ENCODE measurements around the gene AK8. TPM values are rescaled to one million over a fixed set of nuclear protein-coding genes. Genes with fewer than 3 reads are reported as not detected.
"Not testable (repeated sequence)": the region's sequence is repeated elsewhere in the genome, so short reads cannot be mapped to it uniquely, and the experiment has no call there.

AK8 gene
- total RNA-seq, 2 experiments from 2014 or later: 0.39 TPM; not detected in 1

DNA sequence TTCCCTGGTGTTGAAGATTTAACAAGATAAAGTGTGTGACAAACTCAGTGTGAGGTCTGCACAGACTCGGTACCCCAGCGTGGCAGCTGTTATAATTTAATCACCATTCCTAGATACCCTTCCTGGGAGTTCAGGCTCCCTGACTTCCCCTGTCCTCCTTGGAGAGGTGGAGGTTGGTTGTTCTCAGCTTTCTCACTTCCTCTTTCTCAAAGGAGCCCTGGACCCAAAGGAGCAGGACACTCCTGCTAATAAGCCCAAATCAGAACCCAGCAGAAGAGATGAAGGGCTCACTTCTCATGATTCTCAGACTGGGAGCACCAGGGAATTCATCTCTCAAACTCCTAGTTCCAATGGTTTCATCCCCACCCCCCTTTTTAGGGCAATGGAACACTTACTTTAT lies 149.6 kb downstream of the AK8 start:
- POLR2A ChIA-PET: no interaction called here
- Mint-ChIP-seq H3K27me3 (ENCODE audit: low read depth) (peaks cover 3% of the 10 kb centered on the region), H3K4me3 (no peak overlapping the region), H3K27ac (no peak overlapping the region), H3K9me3 (ENCODE audit: insufficient read depth) (no peaks in the 10 kb centered on the region), H3K36me3 (ENCODE audit: low read depth) (no peaks in the 10 kb centered on the region), H3K4me1 (ENCODE audit: low read depth) (no peaks in the 10 kb centered on the region)
- no peak for DNase-seq
- CTCF ChIA-PET: no interaction called here
- no peak for ATAC-seq

DNA sequence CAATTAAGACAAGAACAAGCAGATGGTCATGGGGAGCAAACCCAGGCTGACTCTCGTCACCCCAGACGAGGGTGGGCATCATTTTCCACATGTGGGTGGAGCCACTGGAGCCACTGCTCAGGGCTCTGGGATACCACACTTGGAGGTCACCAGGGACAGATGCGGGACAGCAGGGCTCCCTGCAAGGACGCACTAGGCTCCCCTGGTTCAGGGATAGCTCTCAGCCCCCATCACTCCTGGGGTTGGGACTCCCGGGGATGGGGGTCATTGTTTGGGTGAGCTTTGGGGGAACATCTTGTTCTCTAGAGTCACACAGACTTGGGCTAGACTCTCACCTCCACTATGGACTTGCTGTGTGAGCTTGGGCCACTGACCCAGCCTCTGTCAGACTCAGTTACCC lies 150.0 kb downstream of the AK8 start:
- H3K4me1 Mint-ChIP-seq (ENCODE audit: low read depth): no peaks in the 10 kb centered on the region
- no peak overlapping the region for H3K27ac Mint-ChIP-seq
- H3K9me3 Mint-ChIP-seq (ENCODE audit: insufficient read depth): no peaks in the 10 kb centered on the region
- POLR2A ChIA-PET: no interaction called here
- no peak for DNase-seq
- CTCF ChIA-PET: no interaction called here
- no peak for ATAC-seq
- H3K36me3 Mint-ChIP-seq (ENCODE audit: low read depth): no peaks in the 10 kb centered on the region
- H3K27me3 Mint-ChIP-seq (ENCODE audit: low read depth): peaks cover 3% of the 10 kb centered on the region
- no peak overlapping the region for H3K4me3 Mint-ChIP-seq

DNA sequence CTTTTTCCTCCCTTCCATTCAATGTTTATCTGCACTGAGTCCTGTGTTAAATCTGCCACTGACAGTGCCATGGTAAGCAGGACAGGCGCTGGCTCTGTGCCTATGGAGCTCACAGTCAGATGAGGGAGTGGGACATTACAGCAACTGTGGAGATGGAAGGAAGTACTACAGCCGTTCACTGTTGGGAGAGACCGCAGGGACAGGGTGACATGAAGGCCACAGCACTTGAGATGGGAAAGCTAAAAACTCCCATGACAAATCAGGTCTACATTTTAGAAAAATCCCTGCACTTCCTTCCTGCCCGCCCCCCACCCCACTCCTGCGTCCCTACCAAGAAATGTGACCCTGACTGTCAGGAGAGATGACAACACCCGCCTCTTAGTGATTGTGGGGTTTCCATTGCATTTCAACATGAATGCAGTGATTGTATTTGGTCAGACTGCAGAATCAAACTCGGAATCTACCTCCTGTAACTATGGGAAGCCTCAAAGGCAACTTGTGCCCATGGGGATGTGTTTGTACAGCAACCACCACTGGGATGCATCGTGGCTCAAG lies 151.4 kb downstream of the AK8 start:
- ChIA-PET CTCF (no interaction called here), POLR2A (no interaction called here)
- Mint-ChIP-seq H3K27ac (no peak overlapping the region), H3K4me1 (ENCODE audit: low read depth) (no peaks in the 10 kb centered on the region), H3K27me3 (ENCODE audit: low read depth) (peaks cover 3% of the 10 kb centered on the region), H3K36me3 (ENCODE audit: low read depth) (no peaks in the 10 kb centered on the region), H3K9me3 (ENCODE audit: insufficient read depth) (no peaks in the 10 kb centered on the region), H3K4me3 (no peak overlapping the region)
- no peak for DNase-seq
- no peak for ATAC-seq

DNA sequence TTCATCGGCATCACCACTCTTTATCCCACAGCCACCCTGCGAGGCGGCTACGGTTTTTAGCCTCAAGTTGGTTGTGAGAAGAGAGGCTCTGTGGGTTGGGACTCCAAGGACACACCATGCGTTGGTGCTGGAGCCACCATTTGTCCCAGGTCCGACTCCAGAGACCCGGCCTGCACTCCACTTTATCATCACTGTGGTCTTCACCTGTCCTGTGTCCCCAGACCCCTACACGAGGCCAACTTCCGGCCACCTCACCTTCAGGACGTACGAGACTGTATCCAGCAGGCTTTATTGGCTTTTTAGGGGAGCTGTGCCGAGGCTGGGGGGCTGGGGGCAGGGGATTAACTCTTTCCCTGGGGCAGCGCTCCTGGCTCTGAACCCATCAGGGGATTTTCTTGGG lies 152.8 kb downstream of the AK8 start:
- Mint-ChIP-seq H3K4me1 (ENCODE audit: low read depth) (no peaks in the 10 kb centered on the region), H3K9me3 (ENCODE audit: insufficient read depth) (no peaks in the 10 kb centered on the region), H3K27me3 (ENCODE audit: low read depth) (peaks cover 3% of the 10 kb centered on the region), H3K27ac (no peak overlapping the region), H3K4me3 (no peak overlapping the region), H3K36me3 (ENCODE audit: low read depth) (no peaks in the 10 kb centered on the region)
- no peak for DNase-seq
- ATAC-seq: no peak
- POLR2A ChIA-PET: no interaction called here
- CTCF ChIA-PET: no interaction called here

DNA sequence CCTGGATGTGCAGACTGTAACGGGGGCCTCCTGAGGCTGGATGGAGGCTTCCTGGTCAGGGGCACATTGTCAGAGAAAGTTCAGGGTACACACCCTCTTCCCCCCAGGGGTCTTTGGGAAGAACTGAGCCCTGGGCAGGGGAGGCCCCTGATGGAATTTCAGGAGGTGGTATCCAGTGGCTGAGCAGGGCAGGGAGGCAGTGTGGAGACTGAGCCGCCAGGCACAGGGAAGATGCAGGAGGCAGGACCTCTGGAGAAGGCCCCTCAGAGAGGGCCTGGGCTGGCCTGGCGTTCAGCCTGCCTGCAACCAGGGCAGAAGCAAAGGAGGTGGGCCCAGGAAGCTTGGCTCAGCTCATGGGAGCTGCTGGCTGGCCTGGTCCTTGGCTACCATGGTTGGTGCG lies 154.3 kb downstream of the AK8 start:
- no peak for ATAC-seq
- Mint-ChIP-seq H3K36me3 (ENCODE audit: low read depth) (no peaks in the 10 kb centered on the region), H3K27me3 (ENCODE audit: low read depth) (peaks cover 8% of the 10 kb centered on the region), H3K4me1 (ENCODE audit: low read depth) (no peaks in the 10 kb centered on the region), H3K9me3 (ENCODE audit: insufficient read depth) (no peaks in the 10 kb centered on the region), H3K4me3 (no peak overlapping the region), H3K27ac (no peak overlapping the region)
- no peak for DNase-seq
- ChIA-PET CTCF (no interaction called here), POLR2A (no interaction called here)

DNA sequence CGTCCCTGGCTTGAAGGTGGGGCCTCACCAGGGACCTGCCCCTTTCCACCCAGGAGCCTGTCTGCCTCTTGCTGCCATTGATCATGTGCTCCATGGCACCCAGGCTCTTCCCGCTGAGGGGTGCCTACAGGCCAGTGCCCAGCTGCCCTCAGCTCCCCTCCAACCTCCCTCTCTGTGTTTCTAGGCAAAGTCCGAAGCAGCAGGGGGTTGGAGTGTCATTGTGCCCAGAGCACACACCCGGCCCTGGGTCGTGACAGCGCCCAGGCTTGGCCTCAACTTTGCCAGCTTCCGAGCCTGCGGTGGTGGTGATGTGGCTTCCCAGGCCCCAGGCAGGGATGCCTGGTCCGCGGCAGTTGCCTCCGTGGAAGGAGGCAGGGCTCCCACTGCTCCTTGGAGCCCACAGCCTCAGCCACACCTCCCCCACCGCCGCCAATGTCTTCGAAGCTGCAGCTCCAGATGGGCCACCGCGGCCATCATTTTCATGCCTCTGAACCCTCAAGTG lies 155.5 kb downstream of the AK8 start:
- no peak for DNase-seq
- Mint-ChIP-seq H3K4me1 (ENCODE audit: low read depth) (no peaks in the 10 kb centered on the region), H3K9me3 (ENCODE audit: insufficient read depth) (no peaks in the 10 kb centered on the region), H3K27ac (no peak overlapping the region), H3K27me3 (ENCODE audit: low read depth) (peaks cover 20% of the 10 kb centered on the region), H3K4me3 (no peak overlapping the region), H3K36me3 (ENCODE audit: low read depth) (no peaks in the 10 kb centered on the region)
- ATAC-seq: no peak
- ChIA-PET CTCF (interaction anchor here (1.1 kb wide), 1 partner anchor 49 kb away, joined by 3 read pairs; no protein-coding TSS in a partner anchor), POLR2A (no interaction called here)

DNA sequence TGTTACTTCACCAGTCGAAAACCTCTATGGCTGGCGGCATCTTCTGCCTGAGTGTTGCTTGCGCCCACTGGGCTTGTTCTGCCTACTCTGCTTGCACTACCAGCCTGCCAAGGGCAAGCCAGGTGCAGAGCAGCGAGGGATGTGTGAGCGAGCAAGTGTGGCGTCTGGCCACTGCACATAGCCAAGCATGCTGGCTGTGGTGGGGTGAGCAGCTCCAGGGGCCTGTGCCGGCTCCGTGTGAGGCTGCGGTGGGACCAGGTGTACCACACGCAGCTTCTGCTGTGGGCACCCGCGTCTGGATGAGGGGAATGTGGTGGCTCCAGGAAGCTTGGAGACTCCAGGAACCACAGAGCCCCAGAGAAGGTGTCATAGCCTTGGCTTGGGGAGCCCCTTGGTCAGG lies 156.4 kb downstream of the AK8 start:
- CTCF ChIA-PET: no interaction called here
- POLR2A ChIA-PET: no interaction called here
- H3K9me3 Mint-ChIP-seq (ENCODE audit: insufficient read depth): no peaks in the 10 kb centered on the region

DNA sequence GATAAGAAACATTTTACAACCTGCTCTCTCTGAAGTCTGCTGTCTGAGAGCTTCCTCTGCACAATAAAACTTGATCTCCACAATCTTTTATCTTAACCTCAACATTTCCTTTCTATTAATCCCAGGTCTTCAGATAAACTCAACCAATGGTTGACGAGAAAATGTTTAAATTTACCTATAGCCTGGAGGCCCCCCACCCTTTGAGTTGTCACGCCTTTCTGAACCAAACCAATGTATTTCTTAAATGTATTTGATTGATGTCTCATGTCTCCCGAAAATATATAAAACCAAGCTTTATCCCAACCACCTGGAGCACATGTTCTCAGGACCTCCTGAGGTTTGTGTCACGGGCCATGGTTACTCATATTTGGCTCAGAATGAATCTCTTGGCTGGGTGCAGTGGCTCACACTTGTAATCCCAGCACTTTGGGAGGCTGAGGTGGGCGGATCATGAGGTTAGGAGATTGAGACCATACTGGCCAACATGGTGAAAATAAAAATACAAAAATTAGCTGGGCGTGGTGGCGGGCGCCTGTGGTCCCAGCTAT lies 159.6 kb downstream of the AK8 start:
- DNase-seq; H3K4me1 Mint-ChIP-seq (ENCODE audit: low read depth); POLR2A ChIA-PET; H3K4me3 Mint-ChIP-seq; ATAC-seq; H3K9me3 Mint-ChIP-seq (ENCODE audit: insufficient read depth); H3K36me3 Mint-ChIP-seq (ENCODE audit: low read depth); H3K27ac Mint-ChIP-seq: not testable (repeated sequence)
- H3K27me3 Mint-ChIP-seq (ENCODE audit: low read depth): peaks cover 27% of the 10 kb centered on the region
- CTCF ChIA-PET: interaction anchor here (1.4 kb wide), 1 partner anchor 183 kb away, joined by 3 read pairs; no protein-coding TSS in a partner anchor

More for the DNA sequence above, 156.4 kb downstream of the AK8 start:
- Mint-ChIP-seq H3K36me3 (ENCODE audit: low read depth) (no peaks in the 10 kb centered on the region), H3K27me3 (ENCODE audit: low read depth) (peaks cover 27% of the 10 kb centered on the region), H3K4me1 (ENCODE audit: low read depth) (no peaks in the 10 kb centered on the region), H3K4me3 (no peak overlapping the region), H3K27ac (no peak overlapping the region)
- DNase-seq (no peak), ATAC-seq (no peak)

DNA sequence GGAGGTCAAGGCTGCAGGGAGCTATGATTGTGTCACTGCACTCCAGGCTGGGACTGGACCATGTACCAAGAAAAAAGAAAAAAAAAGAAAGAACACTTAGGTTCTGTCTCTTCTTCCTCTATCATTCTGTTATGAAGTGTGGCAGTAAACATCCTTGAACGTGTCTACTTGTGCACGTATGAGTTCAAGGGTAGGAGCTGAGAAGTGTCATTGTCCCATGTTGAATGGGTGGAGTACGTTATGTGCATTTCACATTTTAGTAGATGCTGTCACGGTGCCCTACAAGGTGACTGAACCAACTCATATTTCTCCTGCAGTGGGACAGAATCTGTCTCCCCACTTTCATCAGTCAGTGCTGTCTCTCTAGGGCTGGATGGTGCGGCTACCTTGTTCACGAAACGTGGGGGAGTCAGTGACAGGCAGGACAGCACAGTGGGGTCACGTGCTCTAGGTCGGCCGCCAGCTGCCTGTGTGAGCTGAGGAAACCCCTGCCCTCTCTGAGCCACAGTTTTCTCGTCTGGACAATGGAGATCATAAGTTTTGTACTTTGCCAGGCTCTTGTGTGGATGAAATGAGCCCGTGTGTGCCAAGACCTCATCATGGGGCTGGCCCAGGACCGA lies 160.6 kb downstream of the AK8 start:
- DNase-seq (no peak), ATAC-seq (no peak)
- Mint-ChIP-seq H3K36me3 (ENCODE audit: low read depth) (no peaks in the 10 kb centered on the region), H3K27ac (no peak overlapping the region), H3K4me1 (ENCODE audit: low read depth) (no peaks in the 10 kb centered on the region), H3K27me3 (ENCODE audit: low read depth) (peaks cover 27% of the 10 kb centered on the region), H3K4me3 (no peak overlapping the region), H3K9me3 (ENCODE audit: insufficient read depth) (no peaks in the 10 kb centered on the region)
- ChIA-PET POLR2A (no interaction called here), CTCF (interaction anchor here (1.4 kb wide), 1 partner anchor 184 kb away, joined by 3 read pairs; no protein-coding TSS in a partner anchor)

DNA sequence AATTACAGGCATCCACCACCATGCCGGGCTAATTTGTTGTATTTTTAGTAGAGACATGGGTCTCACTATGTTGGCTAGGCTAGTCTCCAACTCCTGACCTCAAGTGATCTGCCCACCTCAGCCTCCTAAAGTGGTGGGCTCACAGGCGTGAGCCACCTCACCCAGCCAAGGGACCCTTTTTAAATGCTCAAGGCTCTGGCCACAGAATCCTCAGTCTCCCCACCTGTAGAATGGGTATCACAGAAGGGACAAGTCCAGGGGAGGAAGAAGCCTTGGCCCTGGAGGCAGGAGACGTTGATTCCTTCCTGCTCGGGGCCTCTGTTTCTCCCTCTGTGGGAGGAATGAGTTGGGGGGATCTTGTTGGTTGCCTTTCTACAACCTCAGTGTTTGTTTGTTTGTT lies 162.1 kb downstream of the AK8 start:
- ChIA-PET CTCF (no interaction called here), POLR2A (no interaction called here)
- Mint-ChIP-seq H3K36me3 (ENCODE audit: low read depth) (no peaks in the 10 kb centered on the region), H3K27me3 (ENCODE audit: low read depth) (peaks cover 27% of the 10 kb centered on the region), H3K4me1 (ENCODE audit: low read depth) (no peaks in the 10 kb centered on the region), H3K4me3 (no peak overlapping the region), H3K27ac (no peak overlapping the region), H3K9me3 (ENCODE audit: insufficient read depth) (no peaks in the 10 kb centered on the region)
- ATAC-seq: no peak
- DNase-seq: no peak

DNA sequence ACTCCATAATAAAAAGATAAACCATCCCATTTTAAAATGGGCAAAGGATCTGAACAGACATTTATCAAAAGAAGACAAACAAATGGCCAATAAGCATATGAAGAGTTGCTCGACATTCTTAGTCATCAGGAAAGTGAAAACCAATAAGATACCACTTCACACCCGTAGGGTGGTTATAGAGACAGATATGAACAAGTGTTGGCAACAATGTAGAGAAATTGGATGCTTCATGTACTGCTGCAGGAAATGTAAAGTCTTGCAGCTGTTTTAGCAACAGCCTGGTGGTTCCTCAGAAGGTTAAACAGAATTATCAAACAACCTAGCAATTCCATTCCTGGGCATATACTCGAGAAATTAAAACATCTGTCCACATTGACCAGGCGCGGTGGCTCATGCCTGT lies 165.3 kb downstream of the AK8 start:
- POLR2A ChIA-PET: no interaction called here
- Mint-ChIP-seq H3K27ac (no peak overlapping the region), H3K4me3 (no peak overlapping the region)

DNA sequence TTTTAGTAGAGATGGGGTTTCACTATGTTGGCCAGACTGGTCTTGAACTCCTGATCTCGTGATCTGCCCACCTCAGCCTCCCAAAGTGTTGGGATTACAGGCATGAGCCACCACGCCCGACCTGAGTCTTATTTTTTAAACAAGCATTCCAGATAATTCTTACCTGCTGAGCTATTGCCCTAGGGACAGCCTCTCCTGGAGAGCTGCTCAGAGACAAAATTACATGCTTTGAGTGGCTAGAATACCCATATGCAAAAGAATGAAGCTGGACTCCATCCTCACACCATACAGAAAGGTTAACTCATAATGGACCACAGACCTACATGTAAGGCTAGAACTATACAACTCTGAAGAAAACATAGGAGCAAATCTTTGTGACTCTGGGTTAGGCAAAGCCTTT lies 166.2 kb downstream of the AK8 start:
- H3K4me1 Mint-ChIP-seq (ENCODE audit: low read depth): no peaks in the 10 kb centered on the region
- ChIA-PET CTCF (no interaction called here), POLR2A (no interaction called here)
- no peaks in the 10 kb centered on the region for H3K36me3 Mint-ChIP-seq (ENCODE audit: low read depth)
- H3K27ac Mint-ChIP-seq: no peak overlapping the region
- H3K9me3 Mint-ChIP-seq (ENCODE audit: insufficient read depth): no peaks in the 10 kb centered on the region
- DNase-seq (no peak), ATAC-seq (no peak)
- peaks cover 7% of the 10 kb centered on the region for H3K27me3 Mint-ChIP-seq (ENCODE audit: low read depth)
- H3K4me3 Mint-ChIP-seq: no peak overlapping the region

More for the DNA sequence above, 165.3 kb downstream of the AK8 start:
- CTCF ChIA-PET: no interaction called here
- no peak for DNase-seq
- no peaks in the 10 kb centered on the region for H3K36me3 Mint-ChIP-seq (ENCODE audit: low read depth)
- ATAC-seq: no peak
- H3K4me1 Mint-ChIP-seq (ENCODE audit: low read depth): no peaks in the 10 kb centered on the region
- no peaks in the 10 kb centered on the region for H3K9me3 Mint-ChIP-seq (ENCODE audit: insufficient read depth)
- peaks cover 16% of the 10 kb centered on the region for H3K27me3 Mint-ChIP-seq (ENCODE audit: low read depth)
